Progenitor cell of endocrine pancreas (in vitro differentiated cells): Measurements from ENCODE around the gene PLA2R1. TPM values are rescaled to one million over a fixed set of nuclear protein-coding genes. Genes with fewer than 3 reads are reported as not detected.

Experiments used
- DNase-seq: peaks from one replicate; pipeline ENCODE4 v3.0.0; 2021; ENCODE audit warnings: low spot score; ENCODE audit not compliant: unreplicated experiment
- H3K27ac Mint-ChIP-seq: 2 replicates; pipeline ENCODE4 v1.8.0; 2021; ENCODE audit warnings: mild to moderate bottlenecking, moderate library complexity, mixed read lengths
- H3K27me3 Mint-ChIP-seq: 2 replicates; pipeline ENCODE4 v1.8.0; 2021; ENCODE audit warnings: mixed read lengths
- H3K36me3 Mint-ChIP-seq: 2 replicates; pipeline ENCODE4 v1.8.0; 2022; ENCODE audit warnings: mixed read lengths; ENCODE audit not compliant: insufficient read depth
- H3K4me1 Mint-ChIP-seq: 2 replicates; pipeline ENCODE4 v1.8.0; 2021; ENCODE audit warnings: low read depth, mixed read lengths
- H3K4me3 Mint-ChIP-seq: 2 replicates; pipeline ENCODE4 v1.8.0; 2021; ENCODE audit warnings: low read depth, mild to moderate bottlenecking, moderate library complexity, mixed read lengths
- H3K9me3 Mint-ChIP-seq: 2 replicates; pipeline ENCODE4 v1.8.0; 2021; ENCODE audit warnings: low read depth, mixed read lengths
- CTCF ChIP-seq: fragments of 200-600 bp; sonication (generic); IDR thresholded peaks from one replicate; pipeline ENCODE4 v1.5.0; 2021; ENCODE audit warnings: antibody characterized with exemption, mild to moderate bottlenecking; ENCODE audit not compliant: unreplicated experiment
- total RNA-seq: library from RNA; stranded (reverse); gene quantifications from 2 replicates; pipeline ENCODE4 v1.2.1, GENCODE V29; 2021

The PLA2R1 gene
- total RNA-seq, 1 donor from 2014 or later: 1.3 TPM

- no peak overlapping the region for H3K4me3 Mint-ChIP-seq
- H3K4me1 Mint-ChIP-seq: no peaks in the 10 kb centered on the region
- H3K9me3 Mint-ChIP-seq: no peaks in the 10 kb centered on the region
Observed at GRCh38 chr2:160006475-160006874, 55.9 kb downstream of the PLA2R1 start.

GRCh38 chr2:160005908-160006307 lies 56.5 kb downstream of the PLA2R1 start:
- Mint-ChIP-seq H3K27ac (no peak overlapping the region), H3K4me1 (no peaks in the 10 kb centered on the region), H3K27me3 (no peaks in the 10 kb centered on the region), H3K4me3 (no peak overlapping the region), H3K9me3 (peaks cover 4% of the 10 kb centered on the region), H3K36me3 (no peaks in the 10 kb centered on the region)
- no peak for TF ChIP-seq CTCF
- no peak for DNase-seq

More at GRCh38 chr2:160006475-160006874, 55.9 kb downstream of the PLA2R1 start:
- DNase-seq: no peak
- Mint-ChIP-seq H3K36me3 (no peaks in the 10 kb centered on the region), H3K27me3 (no peaks in the 10 kb centered on the region), H3K27ac (no peak overlapping the region)
- TF ChIP-seq CTCF: no peak

GRCh38 chr2:160005476-160005875 lies 56.9 kb downstream of the PLA2R1 start:
- no peak for DNase-seq
- Mint-ChIP-seq H3K36me3 (no peaks in the 10 kb centered on the region), H3K4me3 (no peak overlapping the region), H3K9me3 (peaks cover 4% of the 10 kb centered on the region), H3K4me1 (no peaks in the 10 kb centered on the region), H3K27me3 (no peaks in the 10 kb centered on the region), H3K27ac (no peak overlapping the region)
- TF ChIP-seq CTCF: no peak

GRCh38 chr2:159998961-159999360 lies 63.5 kb downstream of the PLA2R1 start:
- H3K36me3 Mint-ChIP-seq: no peaks in the 10 kb centered on the region
- no peak overlapping the region for H3K4me3 Mint-ChIP-seq
- no peak for DNase-seq
- no peaks in the 10 kb centered on the region for H3K27me3 Mint-ChIP-seq
- TF ChIP-seq CTCF: peak; percentile 13
- H3K4me1 Mint-ChIP-seq: no peaks in the 10 kb centered on the region
- H3K9me3 Mint-ChIP-seq: peaks cover 4% of the 10 kb centered on the region
- no peak overlapping the region for H3K27ac Mint-ChIP-seq

GRCh38 chr2:159998243-159998642 lies 64.2 kb downstream of the PLA2R1 start:
- TF ChIP-seq CTCF: no peak
- Mint-ChIP-seq H3K4me3 (no peak overlapping the region), H3K4me1 (no peaks in the 10 kb centered on the region), H3K27me3 (no peaks in the 10 kb centered on the region), H3K9me3 (peaks cover 4% of the 10 kb centered on the region), H3K27ac (no peak overlapping the region), H3K36me3 (no peaks in the 10 kb centered on the region)
- DNase-seq: no peak
